Calu3 (cell line): ENCODE data around the gene ANO2. TPM values are rescaled to one million over a fixed set of nuclear protein-coding genes. Genes with fewer than 3 reads are reported as not detected.

Source experiments
- BruUV-seq: library from RNA; stranded (reverse); fragments of 400-500 nt; replicated peaks from 2 replicates; lab custom pipeline; 2021; lab: Mats Ljungman, UMichigan
- CTCF ChIA-PET: fragments of 300-600 bp; sonication (Branson Sonifier 250); formaldehyde crosslinking; loops from one replicate; lab custom pipeline; 2022; ENCODE audit warnings: antibody characterized with exemption; lab: Charles Lee
- DNase-seq: peaks from one replicate; pipeline ENCODE4 v3.0.0; 2022
- H3K27ac Mint-ChIP-seq: one replicate; pipeline ENCODE4 v1.8.0; 2022; ENCODE audit warnings: mixed read lengths; ENCODE audit not compliant: unreplicated experiment
- H3K27me3 Mint-ChIP-seq: one replicate; pipeline ENCODE4 v1.8.0; 2022; ENCODE audit warnings: mixed read lengths; ENCODE audit not compliant: unreplicated experiment
- H3K36me3 Mint-ChIP-seq: one replicate; pipeline ENCODE4 v1.8.0; 2022; ENCODE audit warnings: mild to moderate bottlenecking, moderate library complexity, mixed read lengths; ENCODE audit not compliant: insufficient read depth, unreplicated experiment
- H3K4me1 Mint-ChIP-seq: one replicate; pipeline ENCODE4 v1.8.0; 2022; ENCODE audit warnings: mild to moderate bottlenecking, low read depth, mixed read lengths; ENCODE audit not compliant: unreplicated experiment
- H3K4me3 Mint-ChIP-seq: one replicate; pipeline ENCODE4 v1.8.0; 2022; ENCODE audit warnings: mild to moderate bottlenecking, low read depth, moderate library complexity, mixed read lengths; ENCODE audit not compliant: unreplicated experiment
- H3K9me3 Mint-ChIP-seq: one replicate; pipeline ENCODE4 v1.8.0; 2022; ENCODE audit warnings: low read depth, mixed read lengths; ENCODE audit not compliant: unreplicated experiment
- CTCF ChIP-seq: fragments of 200-600 bp; IDR thresholded peaks from one replicate; pipeline ENCODE4 v1.8.0; 2022; ENCODE audit warnings: antibody characterized with exemption; ENCODE audit not compliant: unreplicated experiment
- intact Hi-C: fragments of 100-400 bp; cut with micrococcal nuclease; formaldehyde crosslinking; loops from one replicate; pipeline ENCODE4 v1.10.0; 2022; ENCODE audit not compliant: unreplicated experiment
- total RNA-seq: library from RNA; stranded (reverse); gene quantifications from 2 replicates; pipeline ENCODE4 v1.2.3, GENCODE V29; 2022

The ANO2 gene
- total RNA-seq, 1 experiment from 2014 or later, result not detected

GRCh38 chr12:5902736-5903135 lies 42.3 kb downstream of the ANO2 start:
- no peaks in the 10 kb centered on the region for H3K36me3 Mint-ChIP-seq
- no TSS peak for BruUV-seq
- H3K9me3 Mint-ChIP-seq, result no peaks in the 10 kb centered on the region
- H3K27ac Mint-ChIP-seq, result no peak overlapping the region
- CTCF ChIA-PET, result interaction anchor here (0.7 kb wide), 2 partner anchors 40 to 88 kb away, joined by 3 read pairs; no protein-coding TSS in a partner anchor
- no peak for DNase-seq
- intact Hi-C loops, result no loop called here
- no peaks in the 10 kb centered on the region for H3K4me1 Mint-ChIP-seq
- peaks cover 63% of the 10 kb centered on the region for H3K27me3 Mint-ChIP-seq
- TF ChIP-seq CTCF, result no peak
- no peak overlapping the region for H3K4me3 Mint-ChIP-seq

- no peaks in the 10 kb centered on the region for H3K36me3 Mint-ChIP-seq
- H3K4me1 Mint-ChIP-seq, result no peaks in the 10 kb centered on the region
- TF ChIP-seq CTCF, result no peak
- CTCF ChIA-PET, result no interaction called here
- no TSS peak for BruUV-seq
- intact Hi-C loops, result no loop called here
- H3K27me3 Mint-ChIP-seq, result peaks cover 76% of the 10 kb centered on the region
- H3K27ac Mint-ChIP-seq, result no peak overlapping the region
- H3K4me3 Mint-ChIP-seq, result no peak overlapping the region
- DNase-seq, result no peak
- no peaks in the 10 kb centered on the region for H3K9me3 Mint-ChIP-seq
Measured at GRCh38 chr12:5901416-5901815, 43.6 kb downstream of the ANO2 start.

GRCh38 chr12:5900533-5901205 lies 44.4 kb downstream of the ANO2 start:
- CTCF ChIA-PET, result no interaction called here
- intact Hi-C loops, result no loop called here

GRCh38 chr12:5900076-5900475 lies 45.0 kb downstream of the ANO2 start:
- no peak overlapping the region for H3K27ac Mint-ChIP-seq
- no peaks in the 10 kb centered on the region for H3K36me3 Mint-ChIP-seq
- no peaks in the 10 kb centered on the region for H3K4me1 Mint-ChIP-seq
- BruUV-seq, result no TSS peak
- H3K9me3 Mint-ChIP-seq, result no peaks in the 10 kb centered on the region
- intact Hi-C loops, result no loop called here
- TF ChIP-seq CTCF, result no peak
- H3K4me3 Mint-ChIP-seq, result no peak overlapping the region
- H3K27me3 Mint-ChIP-seq, result peaks cover 67% of the 10 kb centered on the region
- CTCF ChIA-PET, result no interaction called here
- DNase-seq, result no peak

More at GRCh38 chr12:5900533-5901205, 44.4 kb downstream of the ANO2 start:
- H3K9me3 Mint-ChIP-seq, result no peaks in the 10 kb centered on the region
- H3K4me3 Mint-ChIP-seq, result no peak overlapping the region
- no peak for DNase-seq
- no peak overlapping the region for H3K27ac Mint-ChIP-seq
- H3K27me3 Mint-ChIP-seq, result peaks cover 73% of the 10 kb centered on the region
- no TSS peak for BruUV-seq
- H3K4me1 Mint-ChIP-seq, result no peaks in the 10 kb centered on the region
- TF ChIP-seq CTCF, result no peak
- H3K36me3 Mint-ChIP-seq, result no peaks in the 10 kb centered on the region
